GM12878 (cell line): ENCODE data around the gene CCDC159. TPM values are rescaled to one million over a fixed set of nuclear protein-coding genes. Genes with fewer than 3 reads are reported as not detected.

Source experiments
- ATAC-seq: fragments of 200-7000 bp; cut with Tn5 transposase; 3 replicates; pipeline ENCODE4 v1.9.1; 2020; ENCODE audit warnings: mild to moderate bottlenecking, moderate library complexity
- BruUV-seq: library from RNA; stranded (reverse); fragments of 400-500 nt; replicated peaks from 2 replicates; lab custom pipeline; 2021; lab: Mats Ljungman, UMichigan
- CTCF ChIA-PET: fragments of 300-600 bp; sonication (Branson Sonifier 250); formaldehyde crosslinking; extraction: SDS; loops from one replicate; lab custom pipeline; 2021; ENCODE audit warnings: inconsistent platforms; lab: Yijun Ruan, JAX
- POLR2A ChIA-PET: fragments of 350-600 bp; formaldehyde crosslinking; extraction: SDS; loops from one replicate; lab custom pipeline; 2021; ENCODE audit warnings: inconsistent platforms; lab: Charles Lee
- RAD21 ChIA-PET: fragments of 300-600 bp; sonication (Branson Sonifier 250); formaldehyde crosslinking; loops from one replicate; lab custom pipeline; 2023; ENCODE audit warnings: antibody characterized with exemption; ENCODE audit not compliant: unreplicated experiment; lab: Charles Lee
- SMC1A ChIA-PET: fragments of 300-600 bp; sonication (Branson Sonifier 250); formaldehyde crosslinking; loops from one replicate; lab custom pipeline; 2023; ENCODE audit not compliant: unreplicated experiment, uncharacterized antibody; lab: Charles Lee
- DNase-seq: peaks from one replicate; pipeline ENCODE4 v3.0.0-alpha.2; 2011; ENCODE audit warnings: low read depth, low spot score
- FAIRE-seq: peaks from 3 replicates; lab custom pipeline; 2011; peaks lifted over from hg19 to GRCh38; lab: Jason Lieb, UNC
- H2AFZ ChIP-seq: 2 replicates; pipeline ENCODE4 v1.6.0; 2011; ENCODE audit warnings: low read depth, low read length, control low read depth; ENCODE audit not compliant: control insufficient read depth
- H3K27ac ChIP-seq: 2 replicates; pipeline ENCODE4 v1.5.1; 2011; ENCODE audit warnings: control low read depth; ENCODE audit not compliant: control insufficient read depth, insufficient read depth
- H3K27me3 ChIP-seq, 2 experiments: replicated peaks in 1 of 2; 2 replicates each; pipeline versions ENCODE4 v1.6.0 to v1.6.1; 2011; ENCODE audit warnings: low read length in 1 of 2; ENCODE audit not compliant: control insufficient read depth in 2 of 2, insufficient read depth in 2 of 2
- H3K36me3 ChIP-seq, 2 experiments: 2 replicates each; pipeline ENCODE4 v1.5.1; 2011; ENCODE audit warnings: low read length in 1 of 2; ENCODE audit not compliant: control insufficient read depth in 2 of 2, insufficient read depth in 2 of 2
- H3K4me1 ChIP-seq: 2 replicates; pipeline ENCODE4 v1.6.1; 2011; ENCODE audit warnings: mild to moderate bottlenecking, low read length, moderate library complexity, mixed read lengths; ENCODE audit not compliant: control insufficient read depth, insufficient read depth
- H3K4me2 ChIP-seq: 2 replicates; pipeline ENCODE4 v1.6.0; 2011; ENCODE audit warnings: control low read depth; ENCODE audit not compliant: control insufficient read depth, insufficient read depth
- H3K4me3 ChIP-seq: fragments of 200-600 bp; sonication (generic); 2 replicates; pipeline ENCODE4 v1.5.1; 2016
- H3K79me2 ChIP-seq: 2 replicates; pipeline ENCODE4 v1.6.0; 2011; ENCODE audit warnings: low read length; ENCODE audit not compliant: control insufficient read depth, insufficient read depth
- H3K9ac ChIP-seq: 2 replicates; pipeline ENCODE4 v1.8.0; 2011; ENCODE audit warnings: low read length, control low read depth, mixed read lengths; ENCODE audit not compliant: control insufficient read depth, insufficient read depth
- H3K9me3 ChIP-seq: replicated peaks from 3 replicates; pipeline ENCODE4 v1.5.1; 2011; ENCODE audit warnings: mild to moderate bottlenecking, low read length; ENCODE audit not compliant: control insufficient read depth, insufficient read depth
- H4K20me1 ChIP-seq: 2 replicates; pipeline ENCODE4 v1.6.0; 2011; ENCODE audit not compliant: control insufficient read depth, insufficient read depth
- NFYB ChIP-seq: IDR thresholded peaks from 2 replicates; pipeline ENCODE4 v1.6.1; 2011; ENCODE audit warnings: low read depth, mild to moderate bottlenecking, low read length, improper control_type of control experiment, moderate library complexity; ENCODE audit not compliant: insufficient read depth
- WGBS: methylation state at CpG from one replicate; pipeline ENCODE4 v1.1.6; 2016; ENCODE audit warnings: low lambda C conversion rate; ENCODE audit not compliant: insufficient replicate concordance, insufficient coverage; ENCODE audit errors: missing lambda C conversion rate; 5-methylcytosine and 5-hydroxymethylcytosine counted together
- in situ Hi-C: fragments of 300-500 bp; cut with MboI; formaldehyde crosslinking; loops from 9 replicates; pipeline ENCODE4 v1.14.3; 2018; ENCODE audit warnings: mixed read lengths
- intact Hi-C: fragments of 100-400 bp; cut with micrococcal nuclease; formaldehyde crosslinking; loops from one replicate; pipeline ENCODE4 v1.14.2; 2022; ENCODE audit not compliant: unreplicated experiment
- polyA plus RNA-seq, 11 experiments: library from polyadenylated mRNA; depleted of rRNA in 4 of 11; unstranded in 6 of 11; stranded (reverse) in 5 of 11; fragments of >200 nt; fragmentation: Nextera tagmentation in 4 of 11; fragmentation: Illumina TruSeq in 1 of 11; extraction: Ambion mirVana in 4 of 11; extraction: Trizol in 1 of 11; gene quantifications; 1 replicate in 1 of 11; 2 replicates in 10 of 11; pipeline versions ENCODE4 v1.2.1 to v1.2.3, GENCODE V29; 2011 to 2016; ENCODE audit warnings: inconsistent platforms in 2 of 11, missing spikeins in 2 of 11, low read depth in 1 of 11
- total RNA-seq, 4 experiments: library from RNA; depleted of rRNA in 3 of 4; stranded (reverse); fragments of >200 nt in 3 of 4; fragmentation: Illumina TruSeq in 1 of 4; extraction: Trizol in 1 of 4; gene quantifications; 2 replicates each; pipeline versions ENCODE4 v1.2.1 to v1.2.3, GENCODE V29; 2013 to 2021
- TF ChIP-seq, protein P1 (sequence below): fragments of 150-350 bp; IDR thresholded peaks from 2 replicates; pipeline ENCODE4 v1.6.1; 2014; ENCODE audit warnings: mild to moderate bottlenecking, low read depth, low read length

Gene CCDC159
- total and polyA plus RNA-seq, 10 of the 15 experiments (the other 5 are each of a cell fraction or from before 2014, with no cell fraction given), result 0.61 to 14.7 (median 10.1) TPM

- ChIA-PET SMC1A (interaction anchor here (1.5 to 1.9 kb wide), 2 partner anchors 10 to 92 kb away, joined by 3 to 7 read pairs; no protein-coding TSS in a partner anchor), RAD21 (interaction anchor here (0.8 to 1.2 kb wide), 2 partner anchors 16 to 92 kb away, joined by 3 read pairs; partner anchors contain the start of gene SWSAP1), POLR2A (interaction anchor here (0.7 to 1.3 kb wide), 2 partner anchors 9 to 29 kb away, joined by 5 to 6 read pairs; no protein-coding TSS in a partner anchor), CTCF (interaction anchor here (1.6 to 3.1 kb wide), 2 partner anchors 9 to 92 kb away, joined by 5 to 21 read pairs; no protein-coding TSS in a partner anchor)
- Histone ChIP-seq H3K9ac (no peak overlapping the region), H3K36me3 (no peaks in the 10 kb centered on the region), H3K4me3 (no peak overlapping the region), H2AFZ (no peak overlapping the region), H3K9me3 (no peaks in the 10 kb centered on the region; the same call in 1 of the 3 replicates), H3K27me3 (no peaks in the 10 kb centered on the region), H3K4me2 (no peak overlapping the region), H3K79me2 (no peaks in the 10 kb centered on the region), H3K4me1 (no peaks in the 10 kb centered on the region), H3K27ac (no peak overlapping the region), H4K20me1 (no peaks in the 10 kb centered on the region)
- 40% methylated on average over 2 of the region's 2 CpGs for WGBS
- intact Hi-C loops, result no loop called here
- ATAC-seq (no peak), DNase-seq (no peak), FAIRE-seq (no peak)
- in situ Hi-C loops, result no loop called here
- BruUV-seq, result no TSS peak
- TF ChIP-seq, protein P1, sequence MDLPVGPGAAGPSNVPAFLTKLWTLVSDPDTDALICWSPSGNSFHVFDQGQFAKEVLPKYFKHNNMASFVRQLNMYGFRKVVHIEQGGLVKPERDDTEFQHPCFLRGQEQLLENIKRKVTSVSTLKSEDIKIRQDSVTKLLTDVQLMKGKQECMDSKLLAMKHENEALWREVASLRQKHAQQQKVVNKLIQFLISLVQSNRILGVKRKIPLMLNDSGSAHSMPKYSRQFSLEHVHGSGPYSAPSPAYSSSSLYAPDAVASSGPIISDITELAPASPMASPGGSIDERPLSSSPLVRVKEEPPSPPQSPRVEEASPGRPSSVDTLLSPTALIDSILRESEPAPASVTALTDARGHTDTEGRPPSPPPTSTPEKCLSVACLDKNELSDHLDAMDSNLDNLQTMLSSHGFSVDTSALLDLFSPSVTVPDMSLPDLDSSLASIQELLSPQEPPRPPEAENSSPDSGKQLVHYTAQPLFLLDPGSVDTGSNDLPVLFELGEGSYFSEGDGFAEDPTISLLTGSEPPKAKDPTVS, result no peak
- peak; percentile 63 for TF ChIP-seq NFYB
Measured at GRCh38 chr19:11390359-11390758, 44.0 kb downstream of the CCDC159 start.
